HCEC 1CT (cell line): ENCODE data around the gene RASSF6.
"Not testable (repeated sequence)": the region's sequence is repeated elsewhere in the genome, so short reads cannot be mapped to it uniquely, and the experiment has no call there.

Experiments
- DNase-seq: peaks from one replicate; pipeline ENCODE4 v3.0.0-alpha.2; 2017

RASSF6 gene

DNA sequence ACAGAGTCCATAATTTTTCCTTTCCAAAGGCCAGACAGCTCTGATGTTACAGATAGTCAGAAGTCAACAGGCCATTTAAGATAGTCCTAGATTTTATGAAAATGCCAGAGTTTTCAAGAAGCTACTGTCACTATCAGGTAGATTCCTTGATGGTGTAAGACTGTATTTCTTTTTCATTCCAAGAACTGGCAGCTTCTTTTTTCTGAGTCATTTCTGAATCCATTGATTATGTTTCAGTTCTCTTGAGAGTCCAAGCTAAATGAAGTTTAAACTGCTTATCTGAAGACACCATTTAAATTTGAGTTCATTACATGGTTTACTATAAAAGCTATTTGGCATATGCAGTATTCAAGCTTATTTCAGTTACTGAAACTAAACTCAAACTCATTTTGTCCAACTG, 44.6 kb downstream of the RASSF6 start:
- no peak for DNase-seq

DNA sequence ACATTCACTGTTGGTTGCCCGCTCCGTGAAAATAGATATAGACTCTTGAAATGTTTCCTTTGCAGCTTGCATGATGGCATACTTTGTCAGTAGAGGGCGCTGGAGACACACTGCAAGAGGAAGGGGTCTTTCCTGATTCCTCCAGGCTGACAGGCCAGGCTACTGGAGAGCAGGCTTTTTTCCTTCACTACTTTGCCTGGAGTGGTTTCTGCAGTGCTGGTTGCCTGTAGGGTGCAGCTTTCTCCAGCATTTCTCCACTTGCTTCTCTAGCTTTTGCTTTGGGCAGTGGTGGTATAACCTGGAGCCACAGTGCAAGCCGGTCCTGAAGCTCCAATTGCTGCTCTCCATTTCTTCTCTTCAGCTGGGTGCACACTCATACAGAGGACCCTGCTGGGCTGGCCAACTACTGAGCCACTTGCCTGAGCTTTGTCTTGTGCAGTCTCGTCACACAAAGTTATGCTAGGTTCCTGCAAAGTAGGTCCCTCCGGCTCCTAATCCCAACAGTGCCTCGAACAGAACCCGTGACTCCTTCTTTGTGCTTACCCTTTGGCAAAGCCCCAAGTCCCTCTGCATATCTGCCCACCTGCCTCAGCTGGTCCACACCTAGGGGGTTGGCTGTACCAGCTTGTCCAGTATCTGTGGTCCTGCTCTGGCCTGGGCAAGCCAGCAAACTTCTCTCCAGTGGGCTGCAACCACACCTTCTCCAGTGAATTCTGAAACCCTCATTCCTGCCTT, 46.3 kb downstream of the RASSF6 start:
- peak; percentile 44 for DNase-seq

DNA sequence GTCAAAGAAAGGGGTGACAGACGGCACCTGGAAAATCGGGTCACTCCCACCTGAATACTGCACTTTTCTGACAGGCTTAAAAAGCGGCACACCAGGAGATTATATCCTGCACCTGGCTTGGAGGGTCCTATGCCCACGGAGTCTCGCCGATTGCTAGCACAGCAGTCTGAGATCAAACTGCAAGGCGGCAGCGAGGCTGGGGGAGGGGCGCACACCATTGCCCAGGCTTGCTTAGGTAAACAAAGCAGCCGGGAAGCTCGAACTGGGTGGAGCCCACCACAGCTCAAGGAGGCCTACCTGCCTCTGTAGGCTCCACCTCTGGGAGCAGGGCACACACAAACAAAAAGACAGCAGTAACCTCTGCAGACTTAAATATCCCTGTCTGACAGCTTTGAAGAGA, 69.4 kb downstream of the RASSF6 start:
- not testable (repeated sequence) for DNase-seq

DNA sequence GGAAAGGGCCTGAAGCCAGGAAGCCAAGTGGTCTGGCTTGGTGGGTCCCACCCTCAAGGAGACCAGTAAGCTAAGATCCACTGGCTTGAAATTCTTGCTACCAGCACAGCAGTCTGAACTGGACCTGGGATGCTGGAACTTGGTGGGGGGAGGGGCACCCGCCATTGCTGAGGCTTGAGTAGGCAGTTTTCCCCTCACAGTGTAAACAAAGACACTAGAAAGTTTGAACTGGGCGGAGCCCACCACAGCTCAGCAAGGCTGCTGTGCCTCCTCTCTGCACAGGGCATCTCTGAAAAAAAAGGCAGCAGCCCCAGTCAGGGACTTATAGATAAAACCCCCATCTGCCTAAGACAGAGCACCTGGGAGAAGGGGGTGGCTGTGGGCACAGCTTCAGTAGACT, 75.6 kb downstream of the RASSF6 start:
- DNase-seq, result no peak

DNA sequence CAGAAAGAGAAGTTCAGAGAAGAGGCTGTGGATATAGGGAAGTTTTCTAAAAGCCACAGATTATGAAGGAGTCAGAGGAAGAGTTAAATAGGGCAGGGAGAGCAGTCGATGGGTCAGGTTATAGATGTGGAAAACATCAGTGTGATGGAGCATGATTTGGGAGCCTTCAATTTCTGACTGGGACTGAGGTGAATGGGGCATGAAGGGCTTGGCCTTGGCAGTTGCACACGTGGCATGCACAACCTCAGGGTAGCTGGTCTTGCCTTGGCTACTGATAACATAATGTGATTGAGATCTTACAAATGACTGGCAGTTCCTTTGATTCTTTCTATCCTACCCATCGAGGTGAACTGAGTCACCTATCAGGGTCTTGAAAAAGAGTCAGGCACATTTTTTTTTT, 79.0 kb downstream of the RASSF6 start:
- no peak for DNase-seq

DNA sequence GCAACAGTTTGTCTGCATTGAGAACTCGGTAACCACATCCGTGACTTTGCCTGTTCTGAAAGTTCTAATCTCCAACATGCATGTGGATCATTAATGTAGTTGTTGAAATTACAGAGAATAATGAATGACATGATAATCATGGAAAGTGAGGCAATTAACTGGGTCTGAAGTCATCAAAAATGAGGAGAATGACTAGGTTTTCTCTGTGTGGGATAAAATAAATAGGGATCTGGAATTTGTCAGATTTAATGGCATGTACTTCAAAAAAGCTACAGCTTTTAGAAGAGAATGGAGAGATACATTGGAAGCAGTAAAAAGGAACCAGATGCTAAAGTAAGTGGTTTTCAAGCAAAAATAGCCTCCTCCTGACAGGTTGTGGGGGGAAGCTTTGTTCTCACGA, 79.4 kb downstream of the RASSF6 start:
- no peak for DNase-seq

DNA sequence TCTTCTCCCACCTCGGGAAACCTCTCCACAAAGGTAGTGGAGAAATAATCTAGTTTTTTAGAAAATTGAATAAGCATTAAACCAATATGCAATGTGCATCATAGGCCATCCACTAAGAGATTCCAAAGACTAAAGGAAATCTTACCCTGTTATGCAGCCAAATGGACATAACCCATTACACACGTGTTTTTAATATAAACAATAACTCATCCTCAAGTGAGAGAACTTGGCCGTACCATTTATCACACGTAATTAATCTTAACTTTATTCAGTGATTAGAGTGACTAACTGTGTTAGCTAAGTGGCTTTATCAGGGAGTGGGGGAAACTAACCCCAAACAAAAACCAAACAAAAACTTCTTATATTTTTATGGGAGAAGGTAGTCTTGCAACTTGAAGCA, 80.8 kb downstream of the RASSF6 start:
- DNase-seq, result no peak

DNA sequence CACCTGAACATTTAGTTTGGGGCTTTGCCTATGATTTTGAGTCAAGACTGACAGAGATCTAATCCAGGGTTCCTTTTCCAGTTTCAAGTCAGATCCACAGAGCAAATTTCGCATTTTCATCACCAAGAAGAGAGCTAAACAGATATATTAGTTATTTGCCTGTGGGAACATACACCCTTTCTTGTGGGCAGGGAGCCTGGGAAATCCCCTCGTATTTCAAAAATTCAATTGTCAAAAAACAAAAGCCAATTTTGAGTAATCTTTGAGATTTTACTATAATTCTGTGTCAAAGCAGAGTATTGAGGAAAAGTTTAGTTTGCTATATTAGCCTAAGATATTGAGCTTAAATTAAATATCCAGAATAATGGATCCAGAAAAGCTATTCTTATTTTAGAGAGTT, 82.1 kb downstream of the RASSF6 start:
- DNase-seq, result no peak

DNA sequence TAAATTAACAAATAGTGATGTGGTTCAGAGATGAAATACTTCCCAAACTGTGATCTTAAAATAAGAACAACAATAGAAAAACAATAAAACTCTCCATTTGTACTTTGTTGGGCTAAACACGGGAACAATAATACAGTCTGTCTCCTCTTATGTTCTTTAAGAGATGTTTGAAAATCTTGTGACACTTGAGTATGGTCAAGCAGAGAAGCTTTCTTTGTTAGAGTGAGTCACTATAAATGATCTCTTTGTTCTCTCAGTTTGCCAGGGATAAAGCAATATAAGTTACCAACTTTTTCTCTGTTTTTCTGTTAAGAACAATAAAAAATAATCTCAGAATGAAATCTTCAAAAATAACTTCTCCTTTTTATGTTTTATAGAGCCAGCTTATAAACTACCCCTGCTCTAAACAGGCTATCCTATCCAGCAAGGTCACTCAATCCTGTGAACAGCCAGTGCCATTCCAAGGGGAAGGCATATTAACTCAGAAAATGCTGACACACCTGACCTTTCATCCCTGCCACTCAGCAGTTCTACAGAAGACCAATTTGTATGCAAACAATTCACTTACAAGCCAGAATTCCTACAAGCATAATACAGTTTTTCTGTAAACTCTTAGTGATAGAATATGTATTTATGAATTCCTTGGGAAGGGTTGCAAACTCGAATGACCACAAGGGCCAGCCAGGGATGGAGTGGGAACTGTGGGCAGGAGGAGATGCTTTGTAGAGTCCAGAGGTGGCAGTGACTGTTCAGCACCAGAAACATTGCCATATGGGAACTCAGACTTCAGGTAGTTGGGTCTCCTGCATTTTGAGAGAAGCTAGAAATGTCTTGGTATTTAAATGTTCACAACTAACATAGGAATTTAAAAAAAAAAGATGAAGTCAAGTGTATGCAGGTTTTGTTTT, 86.5 kb downstream of the RASSF6 start:
- no peak for DNase-seq

DNA sequence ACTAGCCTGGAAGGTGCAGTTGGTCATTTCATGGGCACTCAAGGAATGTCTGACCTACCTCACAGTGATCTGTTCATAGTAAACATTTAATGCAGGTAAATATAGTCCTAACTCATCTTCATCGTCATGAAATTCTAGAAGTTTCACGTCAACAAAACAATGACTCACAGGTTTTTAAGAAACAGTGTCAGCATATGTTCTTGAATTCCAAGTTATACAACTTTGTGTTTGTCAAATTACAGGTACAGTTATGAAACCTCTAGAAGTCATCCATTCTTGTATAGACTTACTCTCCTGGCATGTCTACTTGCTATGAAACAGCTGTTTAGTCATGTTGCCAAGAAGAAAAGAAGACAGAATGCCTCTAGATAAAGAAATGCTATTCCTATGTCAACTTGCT, 92.1 kb downstream of the RASSF6 start:
- no peak for DNase-seq

DNA sequence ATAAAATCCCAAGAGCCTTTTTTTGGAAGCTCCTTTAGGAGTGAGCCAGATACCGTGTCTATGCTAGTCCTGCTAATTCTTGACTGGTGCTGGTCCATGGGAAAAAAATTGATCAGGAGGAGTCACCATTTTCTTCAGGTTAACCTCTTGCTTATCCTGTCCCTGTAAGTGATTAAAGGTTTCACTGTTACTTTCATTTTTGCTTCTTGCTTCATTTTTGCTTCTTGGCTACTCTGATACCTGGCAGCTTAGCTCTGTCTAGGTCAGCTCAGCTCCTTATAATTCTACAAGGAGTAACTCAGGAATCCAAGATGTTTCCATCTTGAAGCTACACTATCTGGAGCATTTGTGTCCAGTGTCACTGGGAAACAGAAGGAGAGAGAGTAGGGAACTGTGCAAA, 93.0 kb downstream of the RASSF6 start:
- DNase-seq, result no peak

DNA sequence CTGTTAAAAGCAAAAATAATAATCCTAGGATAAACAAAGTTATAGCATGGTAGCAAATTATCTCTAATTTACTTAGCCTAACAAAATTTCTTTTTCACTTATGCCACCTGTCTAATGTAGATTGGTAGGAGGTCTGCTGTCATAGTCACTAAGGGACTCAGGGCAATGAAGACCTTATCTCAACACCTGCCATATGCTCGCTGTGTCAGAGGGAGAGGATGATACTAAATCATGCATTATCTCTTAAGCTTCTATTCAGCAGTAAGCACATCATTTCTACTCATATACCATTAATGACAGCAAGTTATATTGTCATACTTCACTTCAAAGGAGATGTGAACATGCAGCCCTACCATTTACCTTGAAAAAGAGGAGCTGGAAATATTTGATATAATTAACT, 94.6 kb downstream of the RASSF6 start:
- no peak for DNase-seq

DNA sequence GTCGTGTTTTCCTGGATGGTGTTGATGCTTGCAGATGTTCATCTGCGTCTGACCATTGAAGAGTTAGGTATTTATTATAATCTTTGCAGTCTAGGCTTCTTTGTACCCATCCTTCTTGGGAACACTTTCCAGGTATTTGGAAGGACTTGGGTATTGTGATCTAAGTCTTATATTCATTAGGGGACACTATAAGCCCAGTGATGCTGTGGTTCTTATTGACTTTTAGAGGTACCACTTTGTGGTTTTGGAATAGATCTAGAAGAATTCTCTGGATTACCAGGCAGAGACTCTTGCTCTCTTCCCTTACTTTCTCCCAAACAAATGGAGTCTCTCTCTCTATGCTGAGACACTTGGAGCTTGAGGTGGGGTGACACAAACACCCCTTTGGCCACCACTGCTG, 97.1 kb downstream of the RASSF6 start:
- no peak for DNase-seq
